HG02943 (cell line): ENCODE data around the gene LRRC32.
"Not testable (repeated sequence)": the region's sequence is repeated elsewhere in the genome, so short reads cannot be mapped to it uniquely, and the experiment has no call there.

Experiments used
- ATAC-seq: cut with Tn5 transposase; IDR thresholded peaks from one replicate; pipeline ENCODE4 v1.9.1; 2021; ENCODE audit warnings: mild to moderate bottlenecking, low read depth, moderate library complexity; ENCODE audit not compliant: unreplicated experiment

LRRC32 gene

DNA sequence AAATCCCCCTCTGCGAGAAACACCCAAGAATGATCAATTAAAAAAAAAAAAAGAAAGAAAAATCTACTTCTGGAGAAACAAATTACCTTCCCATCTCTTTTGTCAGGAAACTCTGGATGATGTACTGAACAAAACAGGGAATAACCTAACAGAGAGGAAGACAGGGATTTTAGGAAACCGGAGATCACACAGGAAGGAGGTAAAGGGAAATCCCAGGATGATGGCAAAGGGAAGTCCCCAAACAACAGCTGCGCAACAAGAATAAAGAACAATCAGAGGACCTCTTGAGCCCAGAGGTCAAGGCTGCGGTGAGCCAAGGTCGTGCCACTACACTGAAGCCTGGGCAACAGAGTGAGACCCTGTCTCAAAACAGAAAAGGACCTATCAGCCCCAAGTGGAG is 50.7 kb downstream of the LRRC32 start:
- ATAC-seq = not testable (repeated sequence)

DNA sequence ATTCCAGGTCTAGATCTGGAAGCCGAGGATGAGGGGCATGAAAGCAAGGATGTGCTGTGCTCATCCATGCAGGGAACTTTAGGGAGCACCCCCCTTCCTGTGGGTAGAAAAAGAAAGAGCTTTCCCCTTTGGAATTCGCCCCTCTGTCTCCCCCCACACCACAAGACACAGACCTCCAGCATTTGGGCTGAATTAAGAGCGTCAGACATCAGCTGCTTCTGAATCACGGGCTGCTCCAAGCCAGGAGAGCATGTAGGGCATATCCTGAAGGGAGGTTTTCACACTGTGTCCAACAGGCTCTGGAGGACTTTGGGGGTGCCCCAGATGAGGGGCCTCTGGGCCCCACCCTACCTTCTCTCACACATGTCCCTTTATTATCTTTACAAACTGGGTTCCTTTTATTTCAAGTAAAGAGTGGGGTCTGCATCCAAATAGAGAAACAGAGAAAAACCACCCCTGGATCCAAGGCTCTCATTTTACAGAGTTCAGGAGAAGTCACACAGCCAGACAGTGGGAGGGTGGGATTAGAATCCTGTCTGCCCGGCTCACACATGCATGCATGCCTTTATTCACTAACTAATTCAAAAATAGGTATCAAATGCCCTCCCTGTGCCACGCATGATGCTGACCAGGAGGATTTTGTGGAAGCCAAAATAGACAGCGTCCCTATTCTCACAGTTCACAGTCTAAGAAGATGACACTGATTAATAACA is 52.8 kb downstream of the LRRC32 start:
- ATAC-seq = no peak

DNA sequence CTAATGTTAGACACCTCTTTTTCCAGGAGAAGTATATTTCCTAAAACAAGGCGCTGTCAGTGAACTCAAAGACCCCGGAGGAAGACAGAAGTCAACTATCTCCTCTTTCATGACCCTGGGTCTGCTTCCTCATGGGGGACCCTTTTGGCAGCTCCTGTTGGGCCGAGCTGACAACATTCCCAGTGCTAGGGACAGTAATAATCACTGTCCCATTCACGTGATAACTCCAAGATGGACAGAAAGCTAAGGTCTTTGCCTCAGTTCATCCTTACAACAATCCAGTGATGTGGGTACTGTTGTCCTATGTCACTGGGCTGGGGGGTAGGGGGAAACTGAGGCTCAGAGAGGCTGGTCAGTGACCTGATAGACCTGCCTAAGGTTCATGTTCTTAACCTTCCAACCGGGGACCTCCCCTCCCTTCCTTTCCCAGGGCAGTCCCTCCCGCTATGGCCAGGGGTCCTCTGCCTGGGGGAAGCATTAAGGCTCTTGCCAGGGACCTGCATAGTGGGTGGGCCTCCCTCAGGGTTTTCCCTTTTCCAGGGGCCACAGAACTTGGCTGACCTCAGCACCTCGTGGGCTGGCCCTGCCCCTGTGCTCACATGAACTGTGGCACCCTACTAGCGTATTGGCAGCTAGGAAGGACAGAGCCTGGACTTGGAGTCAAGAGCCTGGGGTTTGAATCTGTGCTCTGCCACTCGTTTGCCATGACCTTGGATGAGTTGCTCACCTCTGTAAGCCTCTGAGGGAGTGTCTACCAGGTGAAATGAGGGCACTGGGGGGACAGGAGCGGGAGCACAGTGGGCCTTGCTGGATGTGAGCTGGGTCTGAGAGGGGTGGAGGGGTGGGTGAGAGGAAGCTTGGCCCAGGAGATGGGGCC is 53.6 kb downstream of the LRRC32 start:
- ATAC-seq = no peak

DNA sequence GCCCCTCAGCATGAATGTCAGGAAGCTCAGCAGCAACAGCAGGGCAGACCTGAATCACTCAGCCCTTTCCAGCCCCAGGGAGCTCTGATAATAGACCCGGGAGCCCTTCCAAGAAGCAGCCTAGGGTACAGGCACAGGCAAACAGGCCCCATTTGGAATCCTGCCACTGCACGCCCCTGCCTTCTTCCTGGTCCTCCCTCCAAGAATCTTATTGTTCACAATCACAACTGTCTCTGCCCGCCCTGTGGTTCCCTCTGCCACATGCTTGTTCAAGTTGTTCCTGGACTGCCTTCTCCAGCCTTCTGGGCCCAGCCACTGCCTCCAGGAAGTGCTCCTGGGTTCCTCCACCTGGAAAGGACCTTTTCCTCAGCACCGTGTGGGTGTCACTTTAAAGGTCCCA is 54.6 kb downstream of the LRRC32 start:
- no peak for ATAC-seq

DNA sequence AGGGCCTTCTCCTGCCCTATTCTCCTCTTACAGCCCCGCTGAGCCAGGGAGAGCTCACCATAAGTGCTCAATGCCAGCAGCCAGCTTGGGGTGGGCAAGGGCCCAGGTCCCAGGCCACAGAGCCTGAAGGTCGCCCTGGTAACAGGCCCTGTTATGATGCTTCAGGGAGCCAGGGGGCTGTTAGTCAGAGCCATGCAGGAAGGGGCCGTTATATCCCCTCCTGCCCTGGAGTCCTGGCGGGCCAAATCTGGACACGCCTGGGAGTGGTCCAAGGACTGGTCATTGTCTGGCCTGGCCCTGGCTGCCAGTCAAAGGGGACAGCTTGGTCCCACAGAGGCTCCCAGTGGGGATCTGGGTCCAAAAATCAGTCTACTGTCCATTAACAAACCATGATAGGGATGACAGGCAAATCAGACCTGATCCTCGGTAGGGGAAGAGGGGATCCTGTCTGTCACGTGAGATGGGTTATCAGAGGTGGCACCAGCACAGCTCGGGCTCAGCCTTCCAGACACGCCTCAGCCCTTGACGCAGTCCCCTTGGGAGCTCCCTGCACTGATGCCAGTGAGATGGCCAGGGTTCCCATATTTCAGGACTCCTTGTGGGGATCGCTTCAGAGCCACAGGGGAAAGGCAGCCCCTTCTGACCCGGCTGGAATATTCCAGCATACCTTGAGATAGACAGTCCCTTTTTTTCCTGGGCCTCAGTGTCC is 55.9 kb downstream of the LRRC32 start:
- no peak for ATAC-seq

DNA sequence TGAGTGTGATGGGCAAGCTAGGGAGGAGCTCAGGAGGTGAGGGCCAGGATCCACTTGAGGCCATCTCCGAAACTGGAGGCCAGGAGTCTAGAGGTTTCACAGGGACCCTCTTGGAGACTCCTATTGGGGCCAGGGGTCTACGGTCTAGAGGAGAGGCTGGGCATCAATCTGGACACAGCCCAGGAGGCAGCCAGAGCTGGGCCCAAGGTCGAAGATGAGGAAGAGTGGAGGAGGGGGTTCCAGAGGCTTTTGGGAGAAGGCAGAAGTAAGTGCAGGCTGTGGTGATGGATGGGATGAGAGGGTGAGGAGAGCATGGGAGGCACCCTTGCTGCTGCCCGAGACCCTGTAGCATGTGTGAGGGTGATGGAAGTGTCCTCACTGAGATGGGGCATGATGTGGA is 56.6 kb downstream of the LRRC32 start:
- no peak for ATAC-seq

DNA sequence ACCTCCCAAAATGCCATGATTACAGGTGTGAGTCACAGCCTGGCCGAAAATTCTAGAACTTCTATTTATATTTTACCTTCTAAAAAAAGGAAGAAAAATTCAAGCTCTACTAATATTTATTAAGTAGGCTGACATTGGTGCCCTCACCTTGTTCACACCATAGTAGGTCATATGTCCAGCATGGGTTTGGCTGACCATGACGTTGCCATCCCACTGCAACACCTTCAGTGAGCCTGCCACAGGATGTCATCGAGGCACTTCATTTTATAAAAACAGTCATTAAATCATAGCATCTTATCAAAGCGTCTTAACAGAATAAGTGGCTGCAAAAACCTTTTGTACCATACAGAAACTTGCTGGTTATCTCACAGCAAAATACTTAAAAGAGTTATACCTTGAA is 58.3 kb downstream of the LRRC32 start:
- ATAC-seq = no peak

DNA sequence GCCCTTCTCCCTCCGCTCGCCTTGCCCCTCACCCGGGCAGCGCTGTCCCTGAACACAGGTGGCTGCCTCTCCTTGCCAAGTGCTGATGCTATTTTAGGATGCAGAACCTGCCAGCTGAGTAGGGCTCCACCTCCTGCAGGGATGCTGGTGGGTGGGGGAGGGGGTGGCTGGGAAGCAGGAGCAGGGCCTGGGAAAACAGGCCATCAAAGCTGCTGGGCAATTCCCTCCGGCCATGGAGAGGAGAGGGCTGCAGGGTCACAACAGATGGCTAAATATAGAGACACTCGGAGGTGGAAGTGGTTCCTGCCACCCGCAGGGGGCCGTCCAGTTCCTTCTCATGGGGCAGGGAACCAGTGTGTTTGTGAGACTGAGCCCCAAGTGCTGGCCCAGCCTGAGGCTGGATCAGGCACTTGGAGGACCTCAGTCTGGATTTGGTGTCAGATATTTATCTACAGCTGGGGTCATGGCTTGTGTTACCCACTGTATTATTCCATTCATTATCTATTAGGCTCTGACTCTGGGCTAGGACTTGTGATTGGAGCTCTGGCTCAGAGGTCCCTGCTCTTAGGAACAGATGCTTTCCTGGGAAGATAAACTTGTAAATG is 59.6 kb downstream of the LRRC32 start:
- ATAC-seq = no peak

DNA sequence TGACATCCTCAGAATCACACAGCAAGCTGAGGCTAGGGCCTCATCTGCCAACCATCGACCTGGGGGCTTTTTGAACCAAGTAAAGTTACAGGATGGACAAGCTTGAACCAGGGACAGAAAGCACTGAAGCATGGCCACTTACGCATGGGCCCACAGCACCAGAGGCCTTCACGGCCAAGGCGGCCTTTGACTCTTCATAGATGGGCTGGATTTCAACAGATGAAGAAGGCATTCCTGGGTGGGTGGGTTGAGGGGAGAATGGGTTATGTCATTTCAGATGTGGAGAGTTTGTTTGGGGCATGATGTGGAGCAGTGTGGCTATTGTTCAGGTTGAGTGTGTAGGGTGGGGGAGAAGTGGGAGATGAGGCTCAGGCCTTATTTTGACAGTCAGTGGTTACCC is 60.2 kb downstream of the LRRC32 start:
- no peak for ATAC-seq

DNA sequence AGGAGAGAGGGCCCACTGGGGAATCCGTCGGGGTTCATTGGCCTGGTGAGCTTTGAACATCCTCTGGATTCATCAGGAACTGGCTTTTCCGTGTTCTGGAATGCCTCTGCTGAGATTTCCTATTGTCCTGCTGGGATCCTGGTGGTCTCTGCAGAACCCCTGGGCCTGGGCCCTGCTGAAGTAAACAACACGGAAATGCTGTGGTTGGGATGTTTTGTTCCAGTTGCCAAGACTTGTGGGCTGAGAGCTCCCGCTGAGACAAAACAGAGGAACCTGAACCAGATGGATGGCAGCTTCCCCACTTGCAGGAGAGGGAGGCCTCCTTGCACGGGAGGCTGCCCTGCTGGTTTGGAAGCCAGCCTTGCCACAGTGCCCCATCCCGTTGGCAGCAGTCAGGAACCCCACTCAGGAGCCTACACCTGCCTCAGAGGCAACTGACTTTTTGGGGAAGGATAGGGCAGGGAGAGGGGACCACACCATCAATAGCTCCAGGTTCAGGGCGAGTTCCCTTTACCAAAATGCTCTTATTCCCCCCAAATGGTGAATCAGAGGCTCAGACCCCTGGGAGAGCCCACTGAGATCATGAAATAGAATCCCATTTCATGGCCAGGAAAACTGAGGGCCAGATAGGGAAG is 60.7 kb downstream of the LRRC32 start:
- no peak for ATAC-seq

DNA sequence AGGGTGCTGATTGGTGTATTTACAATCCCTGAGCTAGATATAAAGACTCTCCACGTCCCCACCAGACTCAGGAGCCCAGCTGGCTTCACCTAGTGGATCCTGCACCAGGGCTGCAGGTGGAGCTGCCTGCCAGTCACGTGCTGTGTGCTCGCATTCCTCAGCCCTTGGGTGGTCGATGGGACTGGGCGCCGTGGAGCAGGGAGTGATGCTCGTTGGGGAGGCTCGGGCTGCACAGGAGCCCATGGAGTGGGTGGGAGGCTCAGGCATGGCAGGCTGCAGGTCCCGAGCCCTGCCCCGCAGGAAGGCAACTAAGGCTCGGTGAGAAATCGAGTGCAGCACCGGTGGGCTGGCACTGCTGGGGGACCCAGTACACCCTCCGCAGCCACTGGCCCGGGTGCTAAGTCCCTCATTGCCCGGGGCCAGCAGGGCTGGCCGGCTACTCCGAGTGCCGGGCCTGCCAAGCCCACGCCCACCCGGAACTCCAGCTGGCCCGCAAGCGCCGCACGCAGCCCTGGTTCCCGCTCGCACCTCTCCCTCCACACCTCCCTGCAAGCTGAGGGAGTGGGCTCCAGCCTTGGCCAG is 61.6 kb downstream of the LRRC32 start:
- not testable (repeated sequence) for ATAC-seq

DNA sequence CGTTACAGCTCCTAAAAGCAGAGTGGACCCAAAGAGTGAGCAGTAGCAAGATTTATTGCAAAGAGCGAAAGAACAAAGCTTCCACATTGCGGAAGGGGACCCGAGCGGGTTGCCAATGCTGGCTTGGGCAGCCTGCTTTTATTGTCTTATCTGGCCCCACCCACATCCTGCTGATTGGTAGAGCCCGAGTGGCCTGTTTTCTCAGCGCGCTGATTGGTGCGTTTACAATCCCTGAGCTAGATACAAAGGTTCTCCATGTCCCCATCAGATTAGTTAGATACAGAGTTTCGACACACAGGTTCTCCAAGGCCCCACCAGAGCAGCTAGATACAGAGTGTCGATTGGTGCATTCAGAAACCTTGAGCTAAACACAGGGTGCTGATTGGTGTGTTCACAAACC is 62.3 kb downstream of the LRRC32 start:
- not testable (repeated sequence) for ATAC-seq
